Suprapubic skin (tissue), 4 donors: ENCODE data around the gene MYL7. TPM values are rescaled to one million over a fixed set of nuclear protein-coding genes. Genes with fewer than 3 reads are reported as not detected.

ENCODE experiments used
- DNase-seq, 2 donors: peaks; one replicate each; pipeline ENCODE4 v3.0.0-alpha.2; 2019; ENCODE audit warnings: low spot score in 2 of 2
- H3K27ac ChIP-seq: fragments of 200-600 bp; sonication (generic); one replicate; pipeline ENCODE4 v1.5.1; 2019
- H3K27me3 ChIP-seq: fragments of 200-600 bp; sonication (generic); one replicate; pipeline ENCODE4 v1.5.1; 2019
- H3K36me3 ChIP-seq: fragments of 200-600 bp; sonication (generic); one replicate; pipeline ENCODE4 v1.5.1; 2019
- H3K4me1 ChIP-seq: fragments of 200-600 bp; sonication (generic); one replicate; pipeline ENCODE4 v1.5.1; 2019
- H3K4me3 ChIP-seq: fragments of 200-600 bp; sonication (generic); one replicate; pipeline ENCODE4 v1.5.1; 2019; ENCODE audit warnings: mild to moderate bottlenecking
- H3K9me3 ChIP-seq: fragments of 200-600 bp; sonication (generic); one replicate; pipeline ENCODE4 v1.5.1; 2019
- CTCF ChIP-seq, 2 donors: fragments of 200-600 bp in 1 of 2; fragments of 450-650 bp in 1 of 2; sonication (generic) in 1 of 2; IDR thresholded peaks; one replicate each; pipeline ENCODE4 v1.5.1; 2016 to 2019; ENCODE audit warnings: antibody characterized with exemption in 2 of 2, mild to moderate bottlenecking in 1 of 2, moderate library complexity in 1 of 2
- EP300 ChIP-seq: sonication (generic); formaldehyde crosslinking; IDR thresholded peaks from one replicate; pipeline ENCODE4 v1.6.1; 2017; ENCODE audit warnings: antibody characterized with exemption
- POLR2A ChIP-seq, 2 donors: fragments of 450-650 bp; IDR thresholded peaks; one replicate each; pipeline ENCODE4 v1.6.1; 2017; ENCODE audit warnings: antibody characterized with exemption in 2 of 2, mild to moderate bottlenecking in 2 of 2, moderate library complexity in 2 of 2
- POLR2AphosphoS5 ChIP-seq, 3 donors: sonication (generic); formaldehyde crosslinking; IDR thresholded peaks; one replicate each; pipeline ENCODE4 v1.6.1; 2017; ENCODE audit warnings: antibody characterized with exemption in 3 of 3
- WGBS: methylation state at CpG from one replicate; pipeline ENCODE4 v1.1.5; 2018; 5-methylcytosine and 5-hydroxymethylcytosine counted together
- total RNA-seq, 4 donors: library from RNA; depleted of rRNA; stranded (reverse); fragments of >200 nt; gene quantifications; one replicate each; pipeline ENCODE4 v1.1.0, GENCODE V29; 2016

The MYL7 gene
- total RNA-seq, 4 donors from 2014 or later, result not detected

GRCh38 chr7:44105832-44106231, 35.3 kb downstream of the MYL7 start:
- Histone ChIP-seq H3K27ac (peak overlapping the region; percentile 92), H3K4me1 (peaks cover 54% of the 10 kb centered on the region), H3K4me3 (peak overlapping the region; percentile 51), H3K36me3 (peaks cover 27% of the 10 kb centered on the region), H3K27me3 (peaks cover 6% of the 10 kb centered on the region), H3K9me3 (no peaks in the 10 kb centered on the region)
- no peak for TF ChIP-seq CTCF (IDR thresholded peaks at IDR 0.05)
- TF ChIP-seq POLR2A (IDR thresholded peaks at IDR 0.05), result no peak
- TF ChIP-seq EP300, result no peak
- 54% methylated on average over 2 of the region's 2 CpGs for WGBS
- no peak for DNase-seq

- Histone ChIP-seq H3K36me3 (peaks cover 21% of the 10 kb centered on the region), H3K4me1 (peaks cover 54% of the 10 kb centered on the region), H3K27me3 (peaks cover 6% of the 10 kb centered on the region), H3K9me3 (no peaks in the 10 kb centered on the region), H3K27ac (peak overlapping the region; percentile 92), H3K4me3 (peak overlapping the region; percentile 51)
- no peak for TF ChIP-seq EP300
- no peak for TF ChIP-seq CTCF (IDR thresholded peaks at IDR 0.05)
- no peak for TF ChIP-seq POLR2A (IDR thresholded peaks at IDR 0.05)
- TF ChIP-seq POLR2AphosphoS5 (IDR thresholded peaks at IDR 0.05), result peak in 2 of 3 donors; percentile 9 to 44
- DNase-seq, result no peak
- 22% methylated on average over 18 of the region's 28 CpGs for WGBS
These were observed 36.0 kb downstream of the MYL7 start for GRCh38 chr7:44104860-44105771.

GRCh38 chr7:44103923-44104859, 36.9 kb downstream of the MYL7 start, which contains the start of gene AEBP1:
TSS of gene AEBP1 (plus strand) at chr7:44104345. CDS start at chr7:44104666, 321 bp downstream.
- Histone ChIP-seq H3K4me1 (peaks cover 55% of the 10 kb centered on the region), H3K27me3 (peaks cover 6% of the 10 kb centered on the region), H3K27ac (peak within 1 kb of the TSS; percentile 92), H3K9me3 (no peaks in the 10 kb centered on the region), H3K4me3 (peak within 1 kb of the TSS; percentile 51), H3K36me3 (peaks cover 12% of the 10 kb centered on the region)
- TF ChIP-seq EP300 (no peak), POLR2A (IDR thresholded peaks at IDR 0.05) (no peak), POLR2AphosphoS5 (IDR thresholded peaks at IDR 0.05) (no peak), CTCF (IDR thresholded peaks at IDR 0.05) (no peak)
- WGBS, result 8% methylated on average over 54 of the region's 87 CpGs
- no peak for DNase-seq

GRCh38 chr7:44103566-44103922, 37.6 kb downstream of the MYL7 start:
- Histone ChIP-seq H3K27ac (peak overlapping the region; percentile 92), H3K36me3 (peaks cover 12% of the 10 kb centered on the region), H3K4me1 (peaks cover 55% of the 10 kb centered on the region), H3K4me3 (peak overlapping the region; percentile 51), H3K9me3 (no peaks in the 10 kb centered on the region), H3K27me3 (peaks cover 6% of the 10 kb centered on the region)
- no peak for TF ChIP-seq EP300
- TF ChIP-seq POLR2AphosphoS5 (IDR thresholded peaks at IDR 0.05), result no peak
- no peak for TF ChIP-seq CTCF (IDR thresholded peaks at IDR 0.05)
- no peak for TF ChIP-seq POLR2A (IDR thresholded peaks at IDR 0.05)
- 80% methylated on average over 2 of the region's 8 CpGs for WGBS
- no peak for DNase-seq
